Retinal pigment epithelial cell (primary cell): ENCODE measurements around the gene GFPT2.

Experiments used
- DNase-seq: peaks from one replicate; pipeline ENCODE4 v3.0.0-alpha.2; 2010; ENCODE audit warnings: low read depth
- H3K4me3 ChIP-seq: 2 replicates; pipeline ENCODE4 v1.5.1; 2011; ENCODE audit warnings: mild to moderate bottlenecking, low read length, control low read depth, moderate library complexity
- TF ChIP-seq, protein P1 (sequence below): conservative IDR thresholded peaks from 2 replicates; pipeline ENCODE4 v1.5.1; 2011; ENCODE audit warnings: low read depth, low read length, control low read depth, inconsistent platforms

Gene GFPT2

DNA sequence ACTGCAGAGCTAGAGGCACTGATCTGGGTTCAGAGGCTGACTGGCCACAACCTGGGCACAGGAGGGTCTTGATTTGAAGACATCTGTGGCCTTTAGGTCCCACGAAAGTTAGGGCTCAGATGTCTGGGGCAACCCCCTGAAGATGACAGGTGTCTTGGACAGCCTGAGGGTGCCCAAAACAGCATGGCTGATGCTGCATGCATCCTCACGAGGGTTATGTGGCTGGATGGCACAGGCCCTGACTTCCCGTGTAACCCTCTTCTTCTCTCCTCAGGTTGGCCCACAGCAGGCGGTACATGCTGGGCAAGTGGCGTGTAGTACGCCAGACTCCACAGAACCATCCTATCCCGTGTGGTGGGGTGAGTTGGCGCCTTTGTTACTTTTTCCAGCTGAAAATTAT, 29.8 kb upstream of the GFPT2 start:
- TF ChIP-seq, protein P1, sequence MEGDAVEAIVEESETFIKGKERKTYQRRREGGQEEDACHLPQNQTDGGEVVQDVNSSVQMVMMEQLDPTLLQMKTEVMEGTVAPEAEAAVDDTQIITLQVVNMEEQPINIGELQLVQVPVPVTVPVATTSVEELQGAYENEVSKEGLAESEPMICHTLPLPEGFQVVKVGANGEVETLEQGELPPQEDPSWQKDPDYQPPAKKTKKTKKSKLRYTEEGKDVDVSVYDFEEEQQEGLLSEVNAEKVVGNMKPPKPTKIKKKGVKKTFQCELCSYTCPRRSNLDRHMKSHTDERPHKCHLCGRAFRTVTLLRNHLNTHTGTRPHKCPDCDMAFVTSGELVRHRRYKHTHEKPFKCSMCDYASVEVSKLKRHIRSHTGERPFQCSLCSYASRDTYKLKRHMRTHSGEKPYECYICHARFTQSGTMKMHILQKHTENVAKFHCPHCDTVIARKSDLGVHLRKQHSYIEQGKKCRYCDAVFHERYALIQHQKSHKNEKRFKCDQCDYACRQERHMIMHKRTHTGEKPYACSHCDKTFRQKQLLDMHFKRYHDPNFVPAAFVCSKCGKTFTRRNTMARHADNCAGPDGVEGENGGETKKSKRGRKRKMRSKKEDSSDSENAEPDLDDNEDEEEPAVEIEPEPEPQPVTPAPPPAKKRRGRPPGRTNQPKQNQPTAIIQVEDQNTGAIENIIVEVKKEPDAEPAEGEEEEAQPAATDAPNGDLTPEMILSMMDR: no peak
- no peak for DNase-seq
- H3K4me3 ChIP-seq: no peak overlapping the region

DNA sequence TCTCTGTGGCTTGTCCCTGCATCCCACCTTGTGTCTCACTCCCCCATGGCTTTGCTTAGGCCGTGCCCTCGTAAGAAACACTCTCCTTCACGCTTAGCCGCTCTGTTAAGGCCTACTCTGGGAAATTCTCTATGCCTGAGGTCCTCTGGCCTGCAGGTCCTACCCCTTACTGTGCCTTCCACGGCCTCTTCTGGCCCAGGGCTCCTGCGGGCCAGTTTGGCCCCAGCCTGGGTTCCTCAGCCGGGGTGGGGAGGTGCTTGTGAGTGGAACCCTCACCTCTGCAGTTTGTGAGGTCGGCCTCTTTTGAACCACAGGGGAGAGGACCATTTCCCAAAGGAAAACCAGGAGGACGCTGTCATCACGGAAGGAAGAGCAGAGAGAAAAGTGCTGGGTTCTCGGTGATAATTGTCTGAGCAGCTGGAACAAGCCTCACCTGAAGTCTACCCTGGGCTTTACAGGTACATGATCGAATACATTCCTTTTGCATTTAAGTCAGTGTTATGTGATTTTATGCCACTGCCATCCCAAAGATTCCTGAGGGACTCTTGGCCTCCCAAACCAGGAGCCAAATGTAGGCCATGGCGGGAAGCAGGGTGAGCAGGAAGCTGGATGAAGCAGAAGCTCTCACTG, 28.8 kb upstream of the GFPT2 start:
- TF ChIP-seq, protein P1: no peak
- H3K4me3 ChIP-seq: no peak overlapping the region
- no peak for DNase-seq

- TF ChIP-seq, protein P1: no peak
- H3K4me3 ChIP-seq: no peak overlapping the region
- no peak for DNase-seq
Observed at GRCh38 chr5:180381428-180381827, 28.3 kb upstream of the GFPT2 start.

DNA sequence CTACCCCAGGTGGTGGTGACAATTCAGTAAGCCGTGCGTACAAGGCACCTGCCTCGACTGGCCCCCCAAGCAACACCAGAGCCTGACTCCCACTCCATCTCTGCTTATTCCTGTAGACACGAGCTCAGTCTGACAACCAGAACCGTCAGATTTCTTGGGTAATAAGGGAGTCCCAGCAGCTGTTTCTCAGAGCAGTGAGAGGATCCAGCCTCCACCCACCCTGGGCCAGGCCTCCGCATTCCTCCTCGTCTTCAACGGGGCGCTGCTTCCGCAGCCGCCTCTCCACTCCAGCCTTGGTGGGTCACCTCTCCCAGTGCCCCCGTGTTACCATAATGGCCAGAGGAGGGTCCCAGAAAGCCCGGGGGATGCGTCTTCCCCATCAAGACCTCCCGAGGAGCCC, 27.7 kb upstream of the GFPT2 start:
- TF ChIP-seq, protein P1: no peak
- H3K4me3 ChIP-seq: no peak overlapping the region
- no peak for DNase-seq

GRCh38 chr5:180380441-180380840, 27.3 kb upstream of the GFPT2 start:
- no peak overlapping the region for H3K4me3 ChIP-seq
- no peak for DNase-seq
- TF ChIP-seq, protein P1: no peak

- TF ChIP-seq, protein P1: no peak
- no peak for DNase-seq
- H3K4me3 ChIP-seq: no peak overlapping the region
Observed at GRCh38 chr5:180379355-180380070, 26.4 kb upstream of the GFPT2 start.
